Keratinocyte (primary cell): ENCODE data around the gene DESI2. TPM values are rescaled to one million over a fixed set of nuclear protein-coding genes. Genes with fewer than 3 reads are reported as not detected.

Experiments used
- DNase-seq: peaks from one replicate; pipeline ENCODE4 v3.0.0-alpha.2; 2011; ENCODE audit warnings: low read depth, missing footprints, low spot score
- FAIRE-seq: peaks from 2 replicates; lab custom pipeline; 2011; peaks lifted over from hg19 to GRCh38; lab: Jason Lieb, UNC
- H2AFZ ChIP-seq: 2 replicates; pipeline ENCODE4 v1.6.0; 2012; ENCODE audit warnings: low read length, control low read depth, inconsistent platforms; ENCODE audit not compliant: control insufficient read depth
- H3K27ac ChIP-seq: 2 replicates; pipeline ENCODE4 v1.5.1; 2011; ENCODE audit warnings: low read length; ENCODE audit not compliant: control insufficient read depth, insufficient read depth
- H3K27me3 ChIP-seq: 3 replicates; pipeline ENCODE4 v1.6.0; 2011; ENCODE audit warnings: low read length; ENCODE audit not compliant: control insufficient read depth, insufficient read depth; ENCODE audit errors: extremely low read depth
- H3K36me3 ChIP-seq, 2 experiments: 2 replicates in 1 of 2; 3 replicates in 1 of 2; pipeline ENCODE4 v1.5.1; 2011; ENCODE audit warnings: low read length in 2 of 2, mild to moderate bottlenecking in 1 of 2; ENCODE audit not compliant: control insufficient read depth in 2 of 2, insufficient read depth in 2 of 2; ENCODE audit errors: extremely low read depth in 1 of 2
- H3K4me1 ChIP-seq: 3 replicates; pipeline ENCODE4 v1.5.1; 2011; ENCODE audit warnings: low read length; ENCODE audit not compliant: control insufficient read depth, insufficient read depth; ENCODE audit errors: extremely low read depth
- H3K4me2 ChIP-seq: 3 replicates; pipeline ENCODE4 v1.6.0; 2011; ENCODE audit warnings: low read depth, low read length; ENCODE audit not compliant: control insufficient read depth, insufficient read depth; ENCODE audit errors: extremely low read depth
- H3K4me3 ChIP-seq, 3 experiments: fragments of 200-600 bp in 1 of 3; sonication (generic) in 1 of 3; 2 replicates in 2 of 3; 3 replicates in 1 of 3; pipeline ENCODE4 v1.5.1; 2011 to 2016; ENCODE audit warnings: low read length in 3 of 3, mild to moderate bottlenecking in 3 of 3, control low read depth in 2 of 3, inconsistent platforms in 1 of 3, low read depth in 1 of 3, mixed read lengths in 1 of 3, mixed run types in 1 of 3, moderate library complexity in 1 of 3; ENCODE audit not compliant: control insufficient read depth in 2 of 3, insufficient read depth in 2 of 3; ENCODE audit errors: extremely low read depth in 1 of 3
- H3K79me2 ChIP-seq: 2 replicates; pipeline ENCODE4 v1.6.0; 2012; ENCODE audit warnings: low read length; ENCODE audit not compliant: control insufficient read depth, insufficient read depth
- H3K9ac ChIP-seq: 3 replicates; pipeline ENCODE4 v1.6.0; 2011; ENCODE audit warnings: low read length; ENCODE audit not compliant: control insufficient read depth, insufficient read depth; ENCODE audit errors: extremely low read depth
- H3K9me1 ChIP-seq: 3 replicates; pipeline ENCODE4 v1.6.0; 2011; ENCODE audit warnings: low read length; ENCODE audit not compliant: control insufficient read depth, insufficient read depth; ENCODE audit errors: extremely low read depth
- H3K9me3 ChIP-seq: 2 replicates; pipeline ENCODE4 v1.5.1; 2012; ENCODE audit warnings: low read depth, low read length; ENCODE audit not compliant: control insufficient read depth
- H4K20me1 ChIP-seq: 3 replicates; pipeline ENCODE4 v1.6.0; 2011; ENCODE audit warnings: low read length; ENCODE audit not compliant: control insufficient read depth, insufficient read depth; ENCODE audit errors: extremely low read depth
- EZH2 ChIP-seq: IDR thresholded peaks from one replicate; pipeline ENCODE4 v1.6.1; 2012; ENCODE audit warnings: inconsistent platforms, mild to moderate bottlenecking, low read length, moderate library complexity
- dilution Hi-C: fragments of 300-500 bp; cut with MboI; formaldehyde crosslinking; loops from one replicate; pipeline ENCODE4 v1.7.0; 2020; ENCODE audit warnings: low sequenced_read_pairs; ENCODE audit not compliant: extremely low pct_ligation_motif_present
- polyA plus RNA-seq, 5 experiments: library from polyadenylated mRNA; depleted of rRNA in 3 of 5; stranded (reverse) in 3 of 5; stranded (forward) in 1 of 5; unstranded in 1 of 5; fragments of >200 nt; gene quantifications; 1 replicate in 1 of 5; 2 replicates in 3 of 5; 3 replicates in 1 of 5; pipeline versions ENCODE4 v1.2.1 to v1.2.3, GENCODE V29; 2011 to 2012; ENCODE audit warnings: missing spikeins in 2 of 5, low read depth in 1 of 5, low replicate concordance in 1 of 5
- TF ChIP-seq, protein P1 (sequence below), 3 experiments: IDR thresholded peaks in 1 of 3; conservative IDR thresholded peaks in 1 of 3; optimal IDR thresholded peaks in 1 of 3; 2 replicates in 2 of 3; 3 replicates in 1 of 3; pipeline versions ENCODE3 to v1.5.1; 2011; ENCODE audit warnings: low read length in 3 of 3, mild to moderate bottlenecking in 3 of 3, moderate library complexity in 2 of 3, control low read depth in 1 of 3, inconsistent platforms in 1 of 3; ENCODE audit not compliant: insufficient read depth in 2 of 3; ENCODE audit errors: extremely low read depth in 1 of 3

Gene DESI2
- polyA plus RNA-seq, 1 donor (not counting 4 experiments of a cell fraction or from before 2014, with no cell fraction given) = 33.9 TPM

DNA sequence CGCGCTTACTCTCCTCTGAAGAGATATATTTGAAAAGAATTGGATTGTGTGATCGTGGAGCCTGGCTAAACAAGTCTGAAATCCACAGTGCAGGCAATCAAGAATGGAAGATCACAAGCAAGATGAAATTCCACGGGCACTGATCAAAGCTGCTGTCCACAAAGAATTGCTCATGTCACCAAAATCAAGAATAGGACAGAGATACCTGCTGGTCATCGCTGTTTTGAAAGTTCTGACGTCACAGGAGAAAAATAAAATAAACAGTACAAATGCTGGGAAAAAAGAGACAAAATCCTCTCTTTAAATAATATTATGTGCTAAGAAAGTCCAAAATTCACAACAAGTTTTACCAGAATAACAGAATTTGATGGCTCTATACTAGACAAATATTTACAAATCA, 12.0 kb upstream of the DESI2 start:
- no peaks in the 10 kb centered on the region for H4K20me1 ChIP-seq
- H3K9me1 ChIP-seq = no peaks in the 10 kb centered on the region
- no peak overlapping the region for H3K4me2 ChIP-seq
- H3K27me3 ChIP-seq = peaks cover 3% of the 10 kb centered on the region
- no peak overlapping the region for H3K27ac ChIP-seq
- TF ChIP-seq, protein P1, sequence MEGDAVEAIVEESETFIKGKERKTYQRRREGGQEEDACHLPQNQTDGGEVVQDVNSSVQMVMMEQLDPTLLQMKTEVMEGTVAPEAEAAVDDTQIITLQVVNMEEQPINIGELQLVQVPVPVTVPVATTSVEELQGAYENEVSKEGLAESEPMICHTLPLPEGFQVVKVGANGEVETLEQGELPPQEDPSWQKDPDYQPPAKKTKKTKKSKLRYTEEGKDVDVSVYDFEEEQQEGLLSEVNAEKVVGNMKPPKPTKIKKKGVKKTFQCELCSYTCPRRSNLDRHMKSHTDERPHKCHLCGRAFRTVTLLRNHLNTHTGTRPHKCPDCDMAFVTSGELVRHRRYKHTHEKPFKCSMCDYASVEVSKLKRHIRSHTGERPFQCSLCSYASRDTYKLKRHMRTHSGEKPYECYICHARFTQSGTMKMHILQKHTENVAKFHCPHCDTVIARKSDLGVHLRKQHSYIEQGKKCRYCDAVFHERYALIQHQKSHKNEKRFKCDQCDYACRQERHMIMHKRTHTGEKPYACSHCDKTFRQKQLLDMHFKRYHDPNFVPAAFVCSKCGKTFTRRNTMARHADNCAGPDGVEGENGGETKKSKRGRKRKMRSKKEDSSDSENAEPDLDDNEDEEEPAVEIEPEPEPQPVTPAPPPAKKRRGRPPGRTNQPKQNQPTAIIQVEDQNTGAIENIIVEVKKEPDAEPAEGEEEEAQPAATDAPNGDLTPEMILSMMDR (optimal IDR thresholded peaks at IDR 0.05 in 1 of 3, IDR thresholded peaks at IDR 0.05 in 1 of 3, conservative IDR thresholded peaks at IDR 0.05 in 1 of 3; ENCODE audit: extremely low read depth in 1 of 3, insufficient read depth in 2 of 3, low read length in 3 of 3) = no peak
- TF ChIP-seq EZH2 = no peak
- dilution Hi-C loops = no loop called here
- H3K4me3 ChIP-seq = no peak overlapping the region
- no peak for DNase-seq
- no peaks in the 10 kb centered on the region for H3K4me1 ChIP-seq
- no peaks in the 10 kb centered on the region for H3K9me3 ChIP-seq
- H3K9ac ChIP-seq = no peak overlapping the region
- H3K36me3 ChIP-seq = no peaks in the 10 kb centered on the region
- no peak overlapping the region for H2AFZ ChIP-seq
- FAIRE-seq = no peak
- no peaks in the 10 kb centered on the region for H3K79me2 ChIP-seq

DNA sequence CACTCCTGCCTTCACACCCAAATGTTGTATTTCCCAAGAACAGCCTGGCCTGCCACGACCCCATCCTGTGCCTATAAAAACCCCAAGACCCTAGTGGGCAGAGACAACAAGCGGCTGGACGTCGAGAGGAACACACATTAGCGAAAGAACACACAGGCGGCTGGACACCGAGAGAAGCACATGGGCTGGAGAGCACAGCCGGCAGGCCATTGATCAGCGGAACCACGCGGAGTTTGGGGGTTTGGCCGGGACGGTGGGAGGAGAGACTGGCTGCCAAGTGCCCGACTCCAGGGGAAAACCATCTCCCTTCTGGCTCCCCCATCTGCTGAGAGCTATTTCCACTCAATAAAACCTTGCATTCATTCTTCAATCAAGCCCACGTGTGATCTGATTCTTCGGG, 10.4 kb upstream of the DESI2 start:
- dilution Hi-C loops = no loop called here
- H3K27ac ChIP-seq = no peak overlapping the region
- no peak overlapping the region for H2AFZ ChIP-seq
- H3K27me3 ChIP-seq = peaks cover 3% of the 10 kb centered on the region
- H3K36me3 ChIP-seq = no peaks in the 10 kb centered on the region
- FAIRE-seq (no peak), DNase-seq (no peak)
- H3K4me2 ChIP-seq = no peak overlapping the region
- no peak overlapping the region for H3K4me3 ChIP-seq
- no peaks in the 10 kb centered on the region for H3K9me3 ChIP-seq
- no peak for TF ChIP-seq EZH2
- TF ChIP-seq, protein P1 (optimal IDR thresholded peaks at IDR 0.05 in 1 of 3, IDR thresholded peaks at IDR 0.05 in 1 of 3, conservative IDR thresholded peaks at IDR 0.05 in 1 of 3; ENCODE audit: extremely low read depth in 1 of 3, insufficient read depth in 2 of 3, low read length in 3 of 3) = no peak
- H3K9ac ChIP-seq = no peak overlapping the region
- no peaks in the 10 kb centered on the region for H3K79me2 ChIP-seq
- H3K9me1 ChIP-seq = no peaks in the 10 kb centered on the region
- no peaks in the 10 kb centered on the region for H3K4me1 ChIP-seq
- no peaks in the 10 kb centered on the region for H4K20me1 ChIP-seq
